ENCODE results near the gene TSPAN33. TPM values are rescaled to one million over a fixed set of nuclear protein-coding genes. Genes with fewer than 3 reads are reported as not detected.

Gene TSPAN33
- total and polyA plus RNA-seq, 4 donors: 3.3 to 8.2 (median 5.9) TPM

DNA sequence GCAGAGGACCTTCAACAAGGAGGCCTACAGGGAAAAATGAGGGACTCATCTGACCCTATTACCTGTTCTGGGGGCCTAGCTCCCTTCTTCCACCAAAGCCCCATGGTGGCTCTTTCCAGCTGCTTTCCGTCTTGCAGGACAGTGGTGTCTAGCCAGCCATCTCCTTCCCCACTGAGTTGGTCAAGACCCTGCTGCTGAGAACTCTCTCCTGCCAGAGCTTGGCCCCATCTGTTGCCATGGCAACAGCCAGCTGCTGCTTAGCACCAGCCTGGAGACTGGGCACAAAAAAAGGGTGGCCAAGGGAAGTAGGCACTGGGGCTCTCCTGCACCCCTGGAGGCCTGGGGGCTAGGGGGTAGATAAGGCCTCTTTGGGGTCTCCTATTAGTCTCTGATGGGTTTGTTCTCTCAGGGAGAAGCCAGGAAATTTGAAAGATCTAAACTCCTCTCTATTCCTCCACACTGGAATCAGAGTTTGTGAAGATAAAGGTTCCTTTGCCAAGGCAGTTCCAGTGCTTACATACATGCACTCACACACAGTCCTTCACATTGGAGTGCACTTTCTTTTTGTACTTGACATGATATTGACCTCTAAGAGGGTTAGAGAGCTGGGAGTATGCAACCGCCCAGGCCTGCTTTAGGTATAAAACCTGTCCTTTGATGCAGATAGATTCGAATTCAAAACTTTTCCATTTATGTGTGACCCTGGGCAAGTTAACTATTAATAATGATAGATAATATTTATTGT lies 15.8 kb downstream of the TSPAN33 start:
- H3K27me3 ChIP-seq (ENCODE audit: control insufficient read depth in 3 of 3, insufficient read depth in 3 of 3, low read length in 2 of 3): peaks cover 0 to 44% (median 10%) of the 10 kb centered on the region in 3 donors
- DNase-seq: peak; percentile 37 to 76 (median 56)
- peaks cover 0 to 4% (median 0%) of the 10 kb centered on the region in 5 donors for H3K4me1 ChIP-seq (ENCODE audit: control insufficient read depth in 5 of 5, insufficient read depth in 5 of 5, low read length in 5 of 5)
- H3K9ac ChIP-seq (ENCODE audit: insufficient read depth in 1 of 2, low read length in 2 of 2): no peak overlapping the region
- WGBS, 2 donors: 77 to 83% methylated on average over 3 of the region's 3 CpGs
- H3K27ac ChIP-seq (ENCODE audit: low read depth in 1 of 2, low read length in 1 of 2): no peak overlapping the region
- TF ChIP-seq, protein P1, sequence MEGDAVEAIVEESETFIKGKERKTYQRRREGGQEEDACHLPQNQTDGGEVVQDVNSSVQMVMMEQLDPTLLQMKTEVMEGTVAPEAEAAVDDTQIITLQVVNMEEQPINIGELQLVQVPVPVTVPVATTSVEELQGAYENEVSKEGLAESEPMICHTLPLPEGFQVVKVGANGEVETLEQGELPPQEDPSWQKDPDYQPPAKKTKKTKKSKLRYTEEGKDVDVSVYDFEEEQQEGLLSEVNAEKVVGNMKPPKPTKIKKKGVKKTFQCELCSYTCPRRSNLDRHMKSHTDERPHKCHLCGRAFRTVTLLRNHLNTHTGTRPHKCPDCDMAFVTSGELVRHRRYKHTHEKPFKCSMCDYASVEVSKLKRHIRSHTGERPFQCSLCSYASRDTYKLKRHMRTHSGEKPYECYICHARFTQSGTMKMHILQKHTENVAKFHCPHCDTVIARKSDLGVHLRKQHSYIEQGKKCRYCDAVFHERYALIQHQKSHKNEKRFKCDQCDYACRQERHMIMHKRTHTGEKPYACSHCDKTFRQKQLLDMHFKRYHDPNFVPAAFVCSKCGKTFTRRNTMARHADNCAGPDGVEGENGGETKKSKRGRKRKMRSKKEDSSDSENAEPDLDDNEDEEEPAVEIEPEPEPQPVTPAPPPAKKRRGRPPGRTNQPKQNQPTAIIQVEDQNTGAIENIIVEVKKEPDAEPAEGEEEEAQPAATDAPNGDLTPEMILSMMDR (IDR thresholded peaks at IDR 0.05; ENCODE audit: control extremely low read depth, extremely low read depth): no peak
- no peak overlapping the region for H3K4me3 ChIP-seq
- ATAC-seq (ENCODE audit: insufficient read depth, low FRiP score): peak; percentile 42
- no peaks in the 10 kb centered on the region for H3K36me3 ChIP-seq (ENCODE audit: control insufficient read depth in 4 of 4, insufficient read depth in 4 of 4, low read length in 4 of 4)
- H3K9me3 ChIP-seq (ENCODE audit: control insufficient read depth in 4 of 4, insufficient read depth in 3 of 4, low read length in 3 of 4): peaks cover 0 to 3% (median 0%) of the 10 kb centered on the region in 4 donors

DNA sequence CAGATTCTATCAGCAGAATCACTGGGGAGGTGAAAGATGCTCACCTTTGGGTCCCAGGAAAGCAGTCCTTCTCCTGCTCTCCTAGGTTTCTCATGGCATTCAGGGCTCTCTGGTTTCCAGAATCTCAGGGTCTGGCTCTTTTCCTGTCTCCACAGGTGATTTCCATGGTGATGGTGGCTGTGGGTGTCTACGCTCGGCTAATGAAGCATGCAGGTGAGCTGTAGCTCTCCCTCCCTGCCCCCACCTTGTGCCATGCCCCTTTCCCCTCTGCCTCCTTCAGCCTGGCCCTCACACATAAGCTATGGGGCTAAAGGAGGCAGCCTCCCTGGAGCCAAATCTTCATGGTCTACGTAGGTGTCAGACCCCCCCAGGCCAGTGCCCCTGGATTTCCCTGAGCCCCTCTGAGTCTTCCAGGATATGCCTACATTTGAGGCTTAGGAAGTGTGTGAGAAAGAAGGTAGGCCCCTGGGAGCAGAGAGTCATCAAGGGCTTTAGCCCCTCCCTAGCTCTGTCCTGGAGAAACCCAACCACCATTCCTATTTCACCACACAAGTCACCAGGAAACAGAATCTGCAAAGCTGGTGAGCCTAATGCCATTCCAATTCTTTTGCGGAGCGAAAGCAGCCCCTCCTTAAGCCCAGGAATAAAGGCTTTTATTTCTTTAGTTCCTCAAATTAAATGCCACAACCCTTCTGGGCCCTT lies 17.2 kb downstream of the TSPAN33 start:
- TF ChIP-seq, protein P1 (IDR thresholded peaks at IDR 0.05; ENCODE audit: control extremely low read depth, extremely low read depth): no peak
- DNase-seq: no peak
- Histone ChIP-seq H3K9ac (ENCODE audit: insufficient read depth in 1 of 2, low read length in 2 of 2) (no peak overlapping the region), H3K4me1 (ENCODE audit: control insufficient read depth in 5 of 5, insufficient read depth in 5 of 5, low read length in 5 of 5) (peaks cover 0 to 4% (median 0%) of the 10 kb centered on the region in 5 donors), H3K4me3 (no peak overlapping the region), H3K36me3 (ENCODE audit: control insufficient read depth in 4 of 4, insufficient read depth in 4 of 4, low read length in 4 of 4) (no peaks in the 10 kb centered on the region), H3K9me3 (ENCODE audit: control insufficient read depth in 4 of 4, insufficient read depth in 3 of 4, low read length in 3 of 4) (peaks cover 0 to 3% (median 0%) of the 10 kb centered on the region in 4 donors), H3K27ac (ENCODE audit: low read depth in 1 of 2, low read length in 1 of 2) (no peak overlapping the region), H3K27me3 (ENCODE audit: control insufficient read depth in 3 of 3, insufficient read depth in 3 of 3, low read length in 2 of 3) (peaks cover 0 to 39% (median 5%) of the 10 kb centered on the region in 3 donors)
- ATAC-seq (ENCODE audit: insufficient read depth, low FRiP score): no peak
- 80 to 85% methylated on average over 5 of the region's 5 CpGs for WGBS, 2 donors

DNA sequence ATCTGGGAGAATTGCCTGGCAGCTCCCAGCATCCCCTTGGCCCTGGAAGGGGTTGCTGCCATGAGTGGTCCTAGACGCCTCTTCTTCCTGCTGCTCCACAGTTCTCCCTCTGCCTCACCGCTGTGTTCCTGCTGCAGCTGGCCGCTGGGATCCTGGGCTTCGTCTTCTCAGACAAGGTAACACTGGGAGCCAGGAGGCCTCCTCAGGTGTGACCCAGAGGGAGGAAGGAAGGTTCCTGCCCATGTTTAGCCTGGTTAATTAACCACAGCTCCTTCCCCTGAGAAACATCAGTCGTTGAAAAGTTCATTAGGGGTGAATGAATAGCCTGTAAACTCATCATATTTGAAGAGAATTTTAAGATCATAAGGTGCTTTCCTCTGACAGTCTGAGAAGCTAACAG lies 18.2 kb downstream of the TSPAN33 start:
- Histone ChIP-seq H3K4me3 (no peak overlapping the region), H3K9ac (ENCODE audit: insufficient read depth in 1 of 2, low read length in 2 of 2) (no peak overlapping the region), H3K4me1 (ENCODE audit: control insufficient read depth in 5 of 5, insufficient read depth in 5 of 5, low read length in 5 of 5) (peaks cover 0 to 4% (median 0%) of the 10 kb centered on the region in 5 donors), H3K9me3 (ENCODE audit: control insufficient read depth in 4 of 4, insufficient read depth in 3 of 4, low read length in 3 of 4) (peaks cover 0 to 3% (median 0%) of the 10 kb centered on the region in 4 donors), H3K36me3 (ENCODE audit: control insufficient read depth in 4 of 4, insufficient read depth in 4 of 4, low read length in 4 of 4) (no peaks in the 10 kb centered on the region), H3K27me3 (ENCODE audit: control insufficient read depth in 3 of 3, insufficient read depth in 3 of 3, low read length in 2 of 3) (peaks cover 0 to 35% (median 5%) of the 10 kb centered on the region in 3 donors), H3K27ac (ENCODE audit: low read depth in 1 of 2, low read length in 1 of 2) (no peak overlapping the region)
- DNase-seq (no peak), ATAC-seq (ENCODE audit: insufficient read depth, low FRiP score) (no peak)
- 73 to 76% methylated on average over 5 of the region's 5 CpGs for WGBS, 2 donors
- TF ChIP-seq, protein P1 (IDR thresholded peaks at IDR 0.05; ENCODE audit: control extremely low read depth, extremely low read depth): no peak

Data from lung (tissue), 12 donors.